ENCODE measurements around the gene LIFR. TPM values are rescaled to one million over a fixed set of nuclear protein-coding genes. Genes with fewer than 3 reads are reported as not detected.

The LIFR gene
- total RNA-seq, 1 experiment from 2014 or later = 10.6 TPM

- BruUV-seq (replicated peaks) = no TSS peak
- Histone ChIP-seq H4K20me1 (ENCODE audit: insufficient read depth) (no peaks in the 10 kb centered on the region), H3K79me2 (ENCODE audit: insufficient read depth, low read length) (no peaks in the 10 kb centered on the region), H3K36me3 (ENCODE audit: control insufficient read depth in 1 of 2, insufficient read depth in 2 of 2, low read length in 2 of 2) (no peaks in the 10 kb centered on the region), H3K27ac (ENCODE audit: low read depth, low read length) (no peak overlapping the region), H3K4me1 (ENCODE audit: control insufficient read depth in 1 of 2, insufficient read depth in 2 of 2, low read length in 2 of 2) (peaks cover 0 to 14% of the 10 kb centered on the region in 2 experiments; a peak in 3 of 4 replicates), H2AFZ (ENCODE audit: low read depth, low read length, poor library complexity, severe bottlenecking) (no peak overlapping the region), H3K9me3 (ENCODE audit: control insufficient read depth in 1 of 2, insufficient read depth in 1 of 2, low read depth in 1 of 2, low read length in 2 of 2) (no peaks in the 10 kb centered on the region), H3K4me3 (replicated peaks in 1 of 2; ENCODE audit: low read depth in 1 of 2, low read length in 2 of 2) (no peak overlapping the region), H3K9ac (ENCODE audit: low read length) (no peak overlapping the region), H3K27me3 (ENCODE audit: insufficient read depth, low read length) (no peaks in the 10 kb centered on the region), H3K4me2 (ENCODE audit: low read length) (no peak overlapping the region), H3K9me2 (ENCODE audit: insufficient read depth) (no peaks in the 10 kb centered on the region)
- intact Hi-C loops (cut with micrococcal nuclease) = no loop called here
- RAD21 ChIA-PET (ENCODE audit: low non-redundant PET in 1 of 2, low total read pairs in 2 of 2, uncharacterized antibody in 2 of 2, unreplicated experiment in 2 of 2) = no interaction called here
- no peak for TF ChIP-seq TCF7L2 (IDR thresholded peaks at IDR 0.05; ENCODE audit: borderline replicate concordance, extremely low read depth, insufficient read depth, insufficient read length)
- no peak for TF ChIP-seq POLR2AphosphoS5 (IDR thresholded peaks at IDR 0.05; ENCODE audit: low read depth, low read length)
- no peak for TF ChIP-seq SIN3A (IDR thresholded peaks at IDR 0.05; ENCODE audit: low read depth)
- no peak for TF ChIP-seq FOSL1 (IDR thresholded peaks at IDR 0.05; ENCODE audit: low read depth)
- no peak for TF ChIP-seq POLR2A (IDR thresholded peaks at IDR 0.05; ENCODE audit: borderline replicate concordance, extremely low read depth, insufficient read depth, insufficient read length)
- no peak for TF ChIP-seq RAD21 (IDR thresholded peaks at IDR 0.05; ENCODE audit: low read depth)
- TF ChIP-seq ZNF274 (IDR thresholded peaks at IDR 0.05; ENCODE audit: low read depth, low read length) = no peak
- TF ChIP-seq ELF1 (IDR thresholded peaks at IDR 0.05; ENCODE audit: borderline replicate concordance, low read depth) = no peak
- POLR2A ChIA-PET = no interaction called here
- CTCF ChIA-PET = interaction anchor here (1.3 kb wide), 1 partner anchor 116 kb away, joined by 7 read pairs; no protein-coding TSS in a partner anchor
- DNase-seq (ENCODE audit: low read depth, low spot score) (no peak), ATAC-seq (no peak)
These were observed 1.3 kb upstream of the LIFR start for GRCh38 chr5:38557792-38558191.

GRCh38 chr5:38557308-38557710, 863 bp upstream of the LIFR start:
- Histone ChIP-seq H3K79me2 (ENCODE audit: insufficient read depth, low read length) (no peaks in the 10 kb centered on the region), H3K27ac (ENCODE audit: low read depth, low read length) (peak overlapping the region; percentile 59; the same call in 1 of the 2 replicates), H3K4me3 (replicated peaks in 1 of 2; ENCODE audit: low read depth in 1 of 2, low read length in 2 of 2) (peak overlapping the region; percentile 46 to 57), H2AFZ (ENCODE audit: low read depth, low read length, poor library complexity, severe bottlenecking) (peak overlapping the region; percentile 78), H3K4me2 (ENCODE audit: low read length) (peak overlapping the region; percentile 82), H3K9me3 (ENCODE audit: control insufficient read depth in 1 of 2, insufficient read depth in 1 of 2, low read depth in 1 of 2, low read length in 2 of 2) (no peaks in the 10 kb centered on the region), H3K4me1 (ENCODE audit: control insufficient read depth in 1 of 2, insufficient read depth in 2 of 2, low read length in 2 of 2) (peaks cover 0 to 14% of the 10 kb centered on the region in 2 experiments; a peak in 3 of 4 replicates), H3K27me3 (ENCODE audit: insufficient read depth, low read length) (no peaks in the 10 kb centered on the region), H3K36me3 (ENCODE audit: control insufficient read depth in 1 of 2, insufficient read depth in 2 of 2, low read length in 2 of 2) (no peaks in the 10 kb centered on the region), H4K20me1 (ENCODE audit: insufficient read depth) (no peaks in the 10 kb centered on the region), H3K9me2 (ENCODE audit: insufficient read depth) (no peaks in the 10 kb centered on the region), H3K9ac (ENCODE audit: low read length) (peak overlapping the region; percentile 53)
- DNase-seq (ENCODE audit: low read depth, low spot score) (no peak), ATAC-seq (no peak)
- intact Hi-C loops (cut with micrococcal nuclease) = no loop called here
- POLR2A ChIA-PET = no interaction called here
- TSS peak; percentile 79 for BruUV-seq (replicated peaks)
- CTCF ChIA-PET = interaction anchor here (1.3 kb wide), 1 partner anchor 116 kb away, joined by 7 read pairs; no protein-coding TSS in a partner anchor
- RAD21 ChIA-PET (ENCODE audit: low non-redundant PET in 1 of 2, low total read pairs in 2 of 2, uncharacterized antibody in 2 of 2, unreplicated experiment in 2 of 2) = no interaction called here
- no peak for TF ChIP-seq POLR2AphosphoS5 (IDR thresholded peaks at IDR 0.05; ENCODE audit: low read depth, low read length)
- no peak for TF ChIP-seq POLR2A (IDR thresholded peaks at IDR 0.05; ENCODE audit: borderline replicate concordance, extremely low read depth, insufficient read depth, insufficient read length)
- TF ChIP-seq ZFX (IDR thresholded peaks at IDR 0.05) = no peak
- TF ChIP-seq FOSL1 (IDR thresholded peaks at IDR 0.05; ENCODE audit: low read depth) = no peak
- no peak for TF ChIP-seq EGR1 (IDR thresholded peaks at IDR 0.05; ENCODE audit: low read depth)
- no peak for TF ChIP-seq REST (IDR thresholded peaks at IDR 0.05; ENCODE audit: low read depth)
- no peak for TF ChIP-seq CBX3 (IDR thresholded peaks at IDR 0.05; ENCODE audit: low read depth)
- TF ChIP-seq CEBPB (IDR thresholded peaks at IDR 0.05; ENCODE audit: low read depth) = no peak
- no peak for TF ChIP-seq RAD21 (IDR thresholded peaks at IDR 0.05; ENCODE audit: low read depth)
- no peak for TF ChIP-seq ELF1 (IDR thresholded peaks at IDR 0.05; ENCODE audit: borderline replicate concordance, low read depth)
- no peak for TF ChIP-seq ZNF274 (IDR thresholded peaks at IDR 0.05; ENCODE audit: low read depth, low read length)
- no peak for TF ChIP-seq MAX (IDR thresholded peaks at IDR 0.05)
- TF ChIP-seq SRF (IDR thresholded peaks at IDR 0.05; ENCODE audit: low read depth) = no peak
- no peak for TF ChIP-seq CTCF (IDR thresholded peaks at IDR 0.05 in 2 of 3, conservative IDR thresholded peaks at IDR 0.05 in 1 of 3; ENCODE audit: borderline replicate concordance in 1 of 3, insufficient read depth in 1 of 3, low read depth in 2 of 3, low read length in 2 of 3)

Measured in HCT116 (cell line).